IMR-90 (cell line): ENCODE measurements around the gene TLNRD1.

Experiments
- BHLHE40 ChIP-seq: fragments of 150-350 bp; IDR thresholded peaks from 2 replicates; pipeline ENCODE4 v1.6.1; 2016; ENCODE audit warnings: mild to moderate bottlenecking, low read depth, low read length
- CEBPB ChIP-seq: IDR thresholded peaks from 2 replicates; pipeline ENCODE4 v1.6.1; 2012; ENCODE audit warnings: low read depth, low read length, improper control_type of control experiment
- CTCF ChIP-seq: conservative IDR thresholded peaks from 2 replicates; pipeline ENCODE4 v1.5.1; 2012; ENCODE audit warnings: mild to moderate bottlenecking, low read depth, low read length, improper control_type of control experiment
- ELK1 ChIP-seq: fragments of 150-350 bp; IDR thresholded peaks from 2 replicates; pipeline ENCODE4 v1.6.1; 2016; ENCODE audit warnings: low read depth, mild to moderate bottlenecking, low read length, moderate library complexity, borderline replicate concordance
- FOS ChIP-seq: fragments of 150-350 bp; IDR thresholded peaks from 2 replicates; pipeline ENCODE4 v1.6.1; 2016; ENCODE audit warnings: low read depth, low read length
- MAFK ChIP-seq: IDR thresholded peaks from 2 replicates; pipeline ENCODE4 v1.6.1; 2012; ENCODE audit warnings: low read depth, low read length, improper control_type of control experiment
- MXI1 ChIP-seq: IDR thresholded peaks from 2 replicates; pipeline ENCODE4 v1.6.1; 2012; ENCODE audit warnings: low read depth, mild to moderate bottlenecking, low read length, moderate library complexity, borderline replicate concordance
- NFE2L2 ChIP-seq: fragments of 150-350 bp; IDR thresholded peaks from 2 replicates; pipeline ENCODE4 v1.6.1; 2016; ENCODE audit warnings: low read depth, mild to moderate bottlenecking, low read length
- POLR2A ChIP-seq: IDR thresholded peaks from 2 replicates; pipeline ENCODE4 v1.6.1; 2012; ENCODE audit warnings: mild to moderate bottlenecking, low read depth, low read length
- RAD21 ChIP-seq: IDR thresholded peaks from 2 replicates; pipeline ENCODE4 v1.6.1; 2012; ENCODE audit warnings: low read length, improper control_type of control experiment
- RCOR1 ChIP-seq: IDR thresholded peaks from 2 replicates; pipeline ENCODE4 v1.6.1; 2012; ENCODE audit warnings: mild to moderate bottlenecking, low read length, improper control_type of control experiment; ENCODE audit not compliant: insufficient replicate concordance
- RFX5 ChIP-seq: IDR thresholded peaks from 2 replicates; pipeline ENCODE4 v1.8.0; 2012; ENCODE audit warnings: low read depth, mild to moderate bottlenecking, low read length, moderate library complexity
- SMC3 ChIP-seq: fragments of 150-350 bp; IDR thresholded peaks from 2 replicates; pipeline ENCODE4 v1.6.1; 2016; ENCODE audit warnings: low read depth, mild to moderate bottlenecking, antibody characterized with exemption, low read length, moderate library complexity
- USF2 ChIP-seq: fragments of 150-350 bp; IDR thresholded peaks from 2 replicates; pipeline ENCODE4 v1.6.1; 2017; ENCODE audit warnings: mild to moderate bottlenecking, antibody characterized with exemption, low read length, low read depth

GRCh38 chr15:81033508-81033907 is 32.8 kb downstream of the TLNRD1 start:
- TF ChIP-seq MAFK (no peak), ELK1 (no peak), POLR2A (no peak), CTCF (no peak), BHLHE40 (no peak), RFX5 (no peak), MXI1 (no peak), SMC3 (no peak), USF2 (no peak), CEBPB (no peak), RAD21 (no peak), NFE2L2 (no peak), RCOR1 (no peak), FOS (no peak)
